ENCODE measurements around the gene HNRNPM.

Gene HNRNPM

DNA sequence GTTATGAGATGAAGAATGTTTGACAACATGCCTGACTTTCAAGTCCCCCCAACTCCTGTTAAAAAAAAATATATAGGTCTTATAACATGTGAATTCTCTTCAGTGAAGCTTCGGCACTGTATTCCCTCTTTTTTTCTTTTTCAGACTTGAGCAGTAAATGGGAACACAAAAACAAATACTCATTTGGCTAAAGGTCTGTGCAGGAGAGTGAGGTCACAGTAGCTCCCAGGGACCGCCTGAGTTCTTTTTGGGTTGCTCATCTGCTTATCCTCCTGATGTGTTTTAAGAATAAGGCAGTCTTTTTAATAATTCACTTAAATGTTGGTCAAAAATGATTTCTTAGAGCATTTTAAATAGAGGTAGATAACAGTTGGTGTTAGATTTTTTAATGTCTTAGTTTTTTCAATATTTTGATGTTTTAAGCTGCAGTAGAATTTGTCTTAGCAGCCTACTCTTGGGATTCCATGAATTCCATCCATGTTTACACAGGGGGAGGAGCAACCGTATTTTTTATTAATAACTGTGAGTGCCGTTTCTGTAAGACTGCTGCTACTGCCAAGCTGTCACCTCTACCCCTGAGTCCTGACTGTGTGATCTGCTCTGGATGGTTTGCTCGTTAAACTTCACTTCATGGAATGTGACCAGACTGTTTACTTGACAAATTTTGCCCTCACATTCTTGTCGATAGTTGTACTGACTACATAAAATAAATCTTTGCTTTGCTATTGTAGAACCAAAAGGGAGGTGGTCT lies 14.9 kb downstream of the HNRNPM start:
- in situ Hi-C loops (cut with MboI; ENCODE audit: low sequenced_read_pairs), result no loop called here

DNA sequence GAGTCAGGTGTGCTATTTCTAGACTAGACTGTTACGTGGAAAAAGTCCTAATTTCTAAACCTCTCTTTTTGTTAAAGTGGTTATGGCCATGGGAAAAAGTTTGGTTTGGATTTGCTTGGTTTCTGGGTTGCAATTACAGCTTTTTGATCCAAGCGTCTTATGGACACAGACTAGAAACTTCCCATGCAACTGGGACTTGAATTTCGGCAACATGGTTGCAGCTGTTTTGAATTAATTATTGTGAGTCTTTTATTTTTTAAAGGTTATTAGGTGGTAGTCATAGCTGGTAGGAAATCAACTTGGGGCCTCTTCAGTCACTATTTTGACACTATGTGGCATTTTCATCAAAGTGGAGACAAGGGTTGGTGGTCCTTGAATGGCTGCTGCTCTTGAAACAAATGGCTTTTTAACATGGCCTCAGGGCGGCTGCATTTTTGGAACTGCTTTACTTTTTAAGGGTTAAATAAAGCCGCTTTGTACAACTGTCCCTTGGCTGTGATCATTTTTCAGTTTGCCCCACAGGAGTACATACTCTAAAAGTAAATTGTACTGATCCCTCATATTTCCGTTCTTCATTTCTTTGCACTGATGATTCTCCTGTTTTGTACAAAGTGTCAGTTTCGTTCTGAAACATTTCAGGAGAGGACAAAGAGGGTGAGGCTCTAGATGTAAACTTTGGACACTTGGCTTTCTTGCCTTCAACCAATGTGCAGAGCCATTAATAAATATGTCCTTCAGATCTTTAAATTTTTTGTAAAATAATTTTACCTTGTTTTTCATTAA lies 15.9 kb downstream of the HNRNPM start:
- in situ Hi-C loops (cut with MboI; ENCODE audit: low sequenced_read_pairs), result no loop called here

DNA sequence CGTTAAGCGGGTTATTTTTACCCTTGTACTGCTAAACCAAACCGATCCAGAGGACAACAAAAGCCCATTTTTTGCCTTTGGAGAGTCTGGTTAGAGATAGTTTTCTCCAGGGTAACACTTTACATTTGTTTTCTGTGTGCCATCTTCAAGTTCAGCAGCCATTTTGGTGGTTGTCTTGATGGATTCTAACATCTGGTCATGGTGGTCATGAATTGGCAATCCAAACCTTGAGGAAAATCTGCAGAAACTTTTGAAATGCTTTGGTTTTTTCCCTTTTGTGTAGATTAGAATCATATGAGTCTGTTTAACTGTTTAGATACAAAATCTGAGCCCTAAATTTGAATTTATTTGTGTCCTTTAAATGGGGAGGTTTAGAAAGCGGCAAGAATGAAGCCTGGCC lies 16.6 kb downstream of the HNRNPM start:
- in situ Hi-C loops (cut with MboI; ENCODE audit: low sequenced_read_pairs), result no loop called here

DNA sequence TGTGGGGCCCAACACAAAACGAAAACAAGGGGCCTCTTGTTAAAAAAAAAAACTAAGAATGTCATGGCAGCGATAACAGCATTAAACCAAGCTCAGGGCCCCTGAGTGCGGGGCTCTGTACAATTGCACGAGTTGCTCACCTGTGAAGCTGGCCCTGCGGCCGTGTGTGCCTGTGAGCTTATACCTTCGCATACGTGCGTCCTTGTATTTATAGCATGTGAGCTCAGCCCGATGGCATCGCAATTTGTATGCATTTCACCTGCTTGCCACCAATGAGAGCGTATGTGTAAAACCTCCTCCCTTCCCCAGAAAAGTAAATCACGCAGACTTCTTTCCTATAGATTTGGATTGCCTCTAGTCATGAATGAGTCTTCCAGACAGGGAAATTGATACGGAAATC lies 17.1 kb downstream of the HNRNPM start:
- in situ Hi-C loops (cut with MboI; ENCODE audit: low sequenced_read_pairs), result no loop called here

DNA sequence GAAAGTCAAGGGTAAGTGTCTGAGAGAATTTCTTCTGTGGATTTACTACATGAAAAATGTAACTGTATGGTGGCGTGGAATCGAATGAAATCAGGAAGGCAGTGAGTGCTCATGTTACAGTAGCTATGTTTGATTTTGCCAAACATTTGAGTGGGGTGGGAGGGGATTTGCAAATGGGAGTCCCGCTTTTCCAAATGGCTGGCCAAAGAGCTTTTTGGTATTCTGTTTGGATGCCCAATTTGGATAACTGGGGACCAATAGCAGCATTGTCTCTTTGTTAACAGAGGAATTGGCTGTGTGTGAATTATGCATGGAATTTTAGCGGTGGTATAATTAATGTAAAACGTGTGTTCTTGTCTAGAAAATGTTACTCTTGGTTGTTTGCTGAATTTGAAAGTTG lies 17.8 kb downstream of the HNRNPM start:
- in situ Hi-C loops (cut with MboI; ENCODE audit: low sequenced_read_pairs), result no loop called here

DNA sequence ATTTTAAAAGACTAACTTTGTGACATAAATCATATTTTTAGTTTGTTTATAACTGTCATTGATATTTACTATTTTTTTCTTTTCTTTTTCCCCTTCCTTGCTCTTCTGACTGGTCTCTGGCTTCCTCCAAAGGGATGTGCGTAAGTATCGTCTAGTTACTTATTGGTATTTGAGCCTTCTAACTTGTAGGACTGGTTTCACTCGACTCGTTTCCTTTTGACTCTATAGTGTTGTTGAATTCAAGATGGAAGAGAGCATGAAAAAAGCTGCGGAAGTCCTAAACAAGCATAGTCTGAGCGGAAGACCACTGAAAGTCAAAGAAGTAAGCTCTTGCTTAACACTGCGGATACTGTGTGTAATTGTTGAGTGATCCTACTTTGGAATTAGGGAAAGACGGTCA lies 18.6 kb downstream of the HNRNPM start:
- in situ Hi-C loops (cut with MboI; ENCODE audit: low sequenced_read_pairs), result no loop called here

DNA sequence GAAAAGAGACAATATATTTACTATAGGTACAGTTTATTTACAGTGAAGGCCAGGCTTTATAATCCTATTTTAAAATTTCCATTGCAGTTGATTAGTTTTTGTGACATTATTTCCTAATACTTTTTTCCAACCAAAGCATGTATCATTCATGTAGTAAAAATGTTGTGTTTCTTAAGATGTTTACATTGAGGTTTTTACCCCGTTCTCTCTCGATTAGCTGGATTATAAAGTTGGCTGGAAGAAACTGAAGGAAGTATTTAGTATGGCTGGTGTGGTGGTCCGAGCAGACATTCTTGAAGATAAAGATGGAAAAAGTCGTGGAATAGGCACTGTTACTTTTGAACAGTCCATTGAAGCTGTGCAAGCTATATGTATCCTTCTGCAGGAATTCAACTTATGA lies 21.2 kb downstream of the HNRNPM start:
- in situ Hi-C loops (cut with MboI; ENCODE audit: low sequenced_read_pairs), result no loop called here

DNA sequence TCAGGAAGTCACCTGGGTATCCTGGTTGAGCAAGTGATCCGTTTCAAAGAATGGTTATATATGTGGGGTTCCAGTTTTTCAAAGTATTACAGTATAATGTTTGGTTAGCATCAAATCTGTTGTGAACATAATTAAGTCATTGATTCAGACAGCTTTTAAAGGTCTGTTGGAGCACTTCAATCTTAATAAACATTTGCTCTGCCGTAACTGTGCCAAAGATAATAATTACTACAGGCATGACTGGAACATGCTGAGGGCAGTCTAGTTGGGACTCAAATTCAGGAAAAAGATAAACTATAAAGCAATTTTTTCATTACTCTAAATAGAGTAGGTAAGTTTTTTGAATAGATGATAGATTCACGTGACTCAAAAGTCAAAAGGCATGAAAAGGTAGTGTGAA lies 23.3 kb downstream of the HNRNPM start:
- in situ Hi-C loops (cut with MboI; ENCODE audit: low sequenced_read_pairs), result no loop called here

DNA sequence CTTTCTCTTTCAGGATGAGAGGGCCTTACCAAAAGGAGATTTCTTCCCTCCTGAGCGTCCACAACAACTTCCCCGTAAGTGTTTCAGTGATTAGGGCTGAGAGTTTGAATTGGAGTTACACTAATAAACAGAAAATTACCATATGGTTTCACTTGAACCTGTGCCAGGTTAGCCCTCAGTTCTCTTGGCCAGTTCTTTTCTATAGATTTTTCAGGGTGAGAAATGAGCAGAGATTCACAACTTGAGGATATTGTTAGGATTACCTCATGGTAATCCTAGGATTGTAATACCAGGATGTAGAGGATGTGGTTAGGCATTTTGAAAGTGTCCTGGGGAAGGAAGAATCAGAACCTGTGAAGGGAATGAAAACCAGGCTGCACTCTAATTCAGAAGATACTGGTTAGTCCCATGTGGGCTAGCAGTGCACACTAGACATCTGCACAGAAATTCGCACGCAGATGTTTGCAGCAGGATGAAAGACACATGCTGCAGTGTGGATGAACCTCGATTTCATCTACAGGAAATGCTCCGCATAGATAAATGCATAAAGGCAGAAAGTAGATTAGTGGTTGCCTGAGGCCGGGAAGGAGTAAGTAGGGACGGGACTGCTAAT lies 24.1 kb downstream of the HNRNPM start:
- in situ Hi-C loops (cut with MboI; ENCODE audit: low sequenced_read_pairs), result no loop called here

DNA sequence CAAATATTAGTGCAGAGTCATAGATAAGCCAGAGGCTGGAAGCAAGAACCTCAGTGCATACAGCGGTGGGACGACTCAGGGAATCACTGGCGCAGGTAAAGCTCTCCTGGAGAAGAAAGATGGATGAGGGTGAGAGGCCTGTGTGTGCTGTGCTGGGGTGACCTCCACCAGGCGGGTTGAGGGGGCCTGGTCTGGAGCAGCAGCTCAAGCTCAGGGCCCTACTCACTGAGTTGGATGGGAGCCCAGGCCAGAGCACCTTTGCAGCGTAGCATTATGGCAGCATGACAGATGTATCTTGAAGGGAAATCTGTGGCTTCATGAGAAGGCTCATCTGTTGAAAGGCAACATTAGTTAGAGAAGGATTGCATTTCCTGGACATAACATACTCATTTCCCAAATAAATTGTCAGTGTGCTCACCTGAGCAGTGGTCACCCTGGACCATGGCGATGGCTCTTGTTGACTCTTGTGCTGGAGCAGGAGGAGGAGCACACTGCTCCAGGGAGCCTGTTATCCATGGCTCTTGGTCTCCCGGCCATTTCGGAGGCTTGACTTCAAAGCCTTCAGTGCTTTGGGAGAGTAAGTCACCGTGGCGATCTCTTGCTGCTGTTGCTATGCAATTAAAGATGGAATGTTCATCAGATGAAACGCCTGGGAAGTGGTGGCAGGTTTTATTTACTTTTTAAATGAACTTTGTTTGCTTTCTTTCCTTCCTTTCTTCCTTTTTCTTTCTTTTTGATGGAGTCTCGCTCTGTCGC lies 25.0 kb downstream of the HNRNPM start:
- in situ Hi-C loops (cut with MboI; ENCODE audit: low sequenced_read_pairs), result no loop called here

DNA sequence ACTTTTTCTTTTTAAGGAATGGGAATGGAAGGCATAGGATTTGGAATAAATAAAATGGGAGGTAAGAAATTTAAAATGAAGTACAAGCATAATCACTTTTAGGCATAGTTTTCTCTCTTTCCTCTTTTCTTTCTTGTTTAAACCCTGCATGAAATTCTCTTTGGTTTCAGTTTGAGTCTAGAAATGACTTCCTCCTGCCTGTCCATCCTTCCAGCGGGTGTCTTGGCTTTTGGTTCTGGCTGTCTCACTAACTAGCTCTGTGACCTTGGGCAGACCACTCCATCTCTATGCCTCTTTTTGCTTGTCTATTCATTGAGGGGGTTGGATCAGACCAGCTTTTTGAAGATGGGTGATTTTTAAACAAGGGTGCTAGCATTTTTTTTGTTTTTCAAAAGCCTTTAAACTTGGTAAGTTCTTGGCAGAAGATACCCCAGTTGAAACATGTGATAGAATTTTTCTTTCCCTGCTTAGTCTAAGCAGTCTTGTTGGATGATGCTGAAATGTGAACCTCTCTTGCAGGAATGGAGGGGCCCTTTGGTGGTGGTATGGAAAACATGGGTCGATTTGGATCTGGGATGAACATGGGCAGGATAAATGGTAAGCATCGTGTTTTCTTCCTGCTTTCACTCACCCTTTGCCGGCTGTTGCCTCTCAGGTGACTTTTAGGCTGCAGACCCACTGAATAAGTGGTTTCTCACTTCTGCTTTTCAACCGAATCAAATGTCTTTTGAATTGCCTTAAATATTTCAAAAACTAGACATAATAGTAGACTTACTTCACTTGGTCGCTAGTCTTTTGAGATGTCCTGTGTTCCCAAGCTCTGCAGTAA lies 29.1 kb downstream of the HNRNPM start:
- in situ Hi-C loops (cut with MboI; ENCODE audit: low sequenced_read_pairs), result no loop called here

DNA sequence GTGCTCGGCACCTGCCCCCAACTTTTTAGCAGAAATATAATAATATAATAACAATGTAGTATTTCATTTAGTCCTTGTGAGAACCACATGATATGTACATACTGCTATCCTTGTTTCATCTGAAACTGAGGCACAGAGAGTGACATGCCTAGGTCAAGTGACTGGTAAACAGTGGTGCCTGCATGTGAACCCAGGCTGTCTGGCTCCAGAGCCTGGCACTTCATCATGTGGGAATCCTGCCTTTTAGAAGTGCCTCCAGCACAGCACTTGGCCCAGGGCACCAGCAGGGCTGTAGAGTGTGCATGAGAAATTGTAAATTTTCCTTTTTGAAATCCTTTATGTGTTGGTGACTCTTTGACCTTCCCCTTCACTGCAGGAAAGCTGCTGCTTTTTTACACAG lies 30.2 kb downstream of the HNRNPM start:
- in situ Hi-C loops (cut with MboI; ENCODE audit: low sequenced_read_pairs), result no loop called here

DNA sequence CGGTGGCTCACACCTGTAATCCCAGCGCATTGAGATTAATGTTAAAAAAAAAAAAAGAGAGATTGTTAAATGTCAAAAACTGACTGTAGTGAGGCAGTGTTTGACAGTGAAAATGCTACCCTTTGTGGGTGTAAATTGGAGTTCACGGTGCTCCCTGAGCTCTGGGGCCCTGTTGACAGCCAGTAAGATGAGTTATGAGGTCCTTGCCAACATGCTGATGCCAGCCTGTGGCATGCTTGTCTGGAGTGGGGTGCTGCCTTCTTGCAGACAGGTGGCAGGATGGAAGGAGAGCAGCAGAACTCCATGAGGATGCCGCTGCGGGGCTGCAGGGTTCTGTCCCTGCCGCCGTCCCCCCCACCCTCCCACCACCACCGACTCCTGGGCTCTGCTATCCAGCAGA lies 31.7 kb downstream of the HNRNPM start:
- in situ Hi-C loops (cut with MboI; ENCODE audit: low sequenced_read_pairs), result no loop called here

DNA sequence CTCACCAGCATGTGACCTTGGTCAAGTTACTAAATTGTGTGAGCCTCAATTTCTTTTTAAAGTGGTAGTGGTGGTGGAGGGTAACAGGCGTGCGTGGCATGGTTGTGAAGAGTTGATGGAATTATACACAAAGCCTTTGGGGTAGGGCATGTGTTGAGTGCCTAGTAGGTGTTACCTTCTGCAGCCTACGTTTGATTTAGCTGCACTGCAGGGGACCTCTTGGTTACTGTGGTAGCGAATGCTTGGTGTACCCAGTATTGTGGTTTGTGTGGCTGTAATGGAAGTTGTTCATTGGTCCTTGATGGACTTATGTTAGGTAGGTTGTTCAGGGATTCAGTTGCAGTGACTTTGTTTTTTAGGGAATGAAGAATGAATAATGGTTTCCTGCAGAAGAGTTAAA lies 33.1 kb downstream of the HNRNPM start:
- in situ Hi-C loops (cut with MboI; ENCODE audit: low sequenced_read_pairs), result no loop called here

DNA sequence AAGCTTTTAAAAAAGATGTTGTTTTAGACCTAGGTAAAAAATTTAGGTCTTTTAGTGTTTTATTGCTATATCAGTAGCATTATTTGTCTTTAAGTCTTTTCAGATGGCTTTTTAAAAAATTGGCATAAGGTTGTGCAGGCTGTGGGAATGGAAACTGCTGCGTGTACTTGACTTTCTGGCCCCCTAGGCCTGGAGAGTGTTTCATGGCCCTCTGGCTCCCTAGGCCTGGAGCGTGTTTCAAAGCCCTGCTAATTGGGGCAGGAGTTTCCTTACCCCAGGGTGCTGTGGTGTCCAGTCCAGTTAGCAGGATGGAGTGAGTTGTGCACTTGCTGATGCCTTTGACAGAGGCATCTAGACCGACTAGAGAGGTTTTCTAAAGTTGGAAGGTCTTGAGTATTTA lies 33.8 kb downstream of the HNRNPM start:
- in situ Hi-C loops (cut with MboI; ENCODE audit: low sequenced_read_pairs), result no loop called here

DNA sequence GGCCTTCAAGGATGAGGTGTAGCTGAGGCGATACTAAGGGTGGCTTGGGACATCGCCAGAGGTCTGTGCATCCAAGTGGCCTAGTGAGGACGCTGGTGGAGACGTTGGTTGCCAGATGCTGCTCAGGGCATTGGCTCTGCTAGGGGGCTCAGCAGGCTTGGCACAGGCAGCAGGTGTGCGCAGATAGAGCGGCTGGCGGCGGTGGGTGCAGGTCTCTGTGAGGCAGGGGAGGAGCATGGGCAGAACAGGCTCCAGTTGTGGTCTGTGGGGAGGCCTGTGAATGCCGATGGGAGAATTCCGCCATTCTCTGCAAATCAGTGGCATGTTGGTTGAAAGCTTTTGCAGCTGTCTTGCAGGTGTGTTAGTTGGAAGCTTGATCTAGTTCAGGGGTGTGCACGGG lies 36.4 kb downstream of the HNRNPM start:
- in situ Hi-C loops (cut with MboI; ENCODE audit: low sequenced_read_pairs), result no loop called here

DNA sequence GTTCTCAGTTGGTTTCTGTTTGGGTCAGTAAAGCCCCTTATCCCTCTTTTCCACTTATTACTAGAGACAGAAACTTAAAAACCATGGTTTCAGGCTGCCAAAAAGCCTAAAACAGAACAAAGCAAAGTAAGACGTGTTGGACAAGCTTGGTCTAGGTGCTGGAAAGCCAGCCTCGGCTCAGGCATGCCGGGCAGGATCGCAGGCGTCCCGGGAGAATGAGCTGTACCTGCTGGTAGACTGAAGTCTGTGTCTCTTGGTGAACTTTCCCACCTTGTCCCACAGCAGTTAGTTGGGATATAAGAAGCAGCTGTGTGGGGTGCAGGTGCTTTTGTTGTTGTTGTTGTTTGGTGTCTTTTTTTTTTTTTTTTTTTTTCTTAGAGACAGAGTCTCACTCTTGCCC lies 36.8 kb downstream of the HNRNPM start:
- in situ Hi-C loops (cut with MboI; ENCODE audit: low sequenced_read_pairs), result no loop called here

DNA sequence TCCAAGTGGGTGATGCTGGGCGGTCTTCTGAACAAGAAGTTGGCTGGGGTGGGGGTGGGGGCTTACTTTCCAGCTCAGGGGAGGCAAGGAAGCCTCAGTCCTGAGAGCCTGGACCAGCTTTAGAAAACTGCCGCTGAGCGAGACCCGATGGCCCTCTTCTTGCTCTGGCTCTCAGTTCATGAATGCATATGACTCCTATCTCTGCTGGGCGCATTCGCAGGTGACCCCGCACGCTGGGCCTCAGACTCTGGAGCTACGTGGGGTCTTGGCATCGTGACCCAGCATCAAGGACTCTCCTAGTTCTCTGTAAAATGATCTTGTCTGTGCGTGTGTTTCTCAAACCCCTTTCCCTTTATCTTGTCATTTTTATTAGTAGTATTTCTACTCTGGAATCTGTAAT lies 37.9 kb downstream of the HNRNPM start:
- in situ Hi-C loops (cut with MboI; ENCODE audit: low sequenced_read_pairs), result no loop called here

DNA sequence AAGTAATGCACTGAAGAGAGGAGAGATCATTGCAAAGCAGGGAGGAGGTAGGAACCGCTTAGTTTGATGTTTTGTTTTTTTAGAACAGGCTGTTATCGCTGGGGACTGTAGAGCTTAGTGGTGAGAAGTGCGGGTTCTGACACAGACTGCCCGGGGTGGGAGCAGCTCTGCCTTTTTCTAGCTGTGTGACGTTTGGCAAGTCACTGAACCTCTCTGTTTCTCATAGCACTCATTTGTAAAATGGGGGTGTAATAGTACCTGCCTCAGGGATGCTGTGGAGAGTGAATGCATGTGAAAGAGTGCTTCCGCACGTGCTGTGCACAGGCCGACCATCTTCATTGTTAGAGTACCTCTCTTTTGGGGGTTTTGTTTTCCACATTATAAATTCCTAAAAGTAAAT lies 38.4 kb downstream of the HNRNPM start:
- in situ Hi-C loops (cut with MboI; ENCODE audit: low sequenced_read_pairs), result no loop called here

DNA sequence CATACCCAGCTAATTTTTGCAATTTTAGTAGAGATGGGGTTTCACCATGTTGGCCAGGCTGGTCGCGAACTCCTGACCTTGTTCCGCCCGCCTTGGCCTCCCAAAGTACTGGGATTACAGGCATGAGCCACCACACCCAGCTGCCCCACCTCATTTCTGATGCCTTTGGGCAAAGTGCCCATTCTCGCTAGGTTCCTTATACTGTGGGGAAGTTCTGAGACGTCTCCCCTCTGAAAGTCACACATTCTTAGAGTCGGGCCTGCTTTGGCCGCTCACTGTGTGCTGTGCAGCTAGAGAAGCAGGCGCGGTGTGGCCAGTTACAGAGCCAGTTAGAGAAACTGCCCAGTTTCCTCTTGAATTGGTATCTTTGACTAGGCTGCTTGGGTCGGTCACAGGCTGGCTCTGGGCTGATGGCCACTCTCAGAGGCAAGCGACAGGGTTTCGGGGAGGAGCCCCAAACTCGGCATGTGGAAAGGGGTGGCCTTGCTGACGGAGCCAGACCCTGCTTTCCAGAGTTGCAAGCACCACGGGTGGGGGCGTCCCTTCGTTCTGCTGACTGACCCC lies 39.6 kb downstream of the HNRNPM start:
- in situ Hi-C loops (cut with MboI; ENCODE audit: low sequenced_read_pairs), result no loop called here
